HepG2 (cell line): ENCODE results near the gene RERE. TPM values are rescaled to one million over a fixed set of nuclear protein-coding genes. Genes with fewer than 3 reads are reported as not detected.
A peak's percentile ranks its signal among the peaks of the same experiment; 100 is the strongest.

Source experiments
- ATAC-seq: fragments of 200-7000 bp; cut with Tn5 transposase; 3 replicates; pipeline ENCODE4 v1.9.1; 2020; ENCODE audit warnings: mild to moderate bottlenecking, moderate library complexity
- BruUV-seq: library from RNA; stranded (reverse); fragments of 400-500 nt; replicated peaks from 2 replicates; lab custom pipeline; 2021; lab: Mats Ljungman, UMichigan
- CTCF ChIA-PET: fragments of 300-600 bp; formaldehyde crosslinking; extraction: SDS; loops from one replicate; lab custom pipeline; 2021; ENCODE audit warnings: low total read pairs, inconsistent platforms, low intra/inter-chr PET ratio; lab: Yijun Ruan, JAX
- POLR2A ChIA-PET: fragments of 350-600 bp; sonication (Branson Sonifier 250); formaldehyde crosslinking; loops from one replicate; lab custom pipeline; 2020; ENCODE audit warnings: antibody characterized with exemption, inconsistent platforms; lab: Yijun Ruan, JAX
- DNase-seq: peaks from one replicate; pipeline ENCODE4 v3.0.0-alpha.2; 2015; ENCODE audit warnings: low spot score
- FAIRE-seq: peaks from 3 replicates; lab custom pipeline; 2011; peaks lifted over from hg19 to GRCh38; lab: Jason Lieb, UNC
- H2AFZ ChIP-seq: one replicate; pipeline ENCODE4 v1.6.1; 2011; ENCODE audit warnings: low read length, inconsistent platforms
- H3K27ac ChIP-seq: fragments of 300-600 bp; 3 replicates; pipeline ENCODE4 v1.8.0; 2011; ENCODE audit warnings: mixed run types, mild to moderate bottlenecking, mixed read lengths, low read length, inconsistent platforms; ENCODE audit not compliant: insufficient read depth; ENCODE audit errors: extremely low read length
- H3K27me3 ChIP-seq, 2 experiments: fragments of 200-600 bp in 1 of 2; 2 replicates in 1 of 2; 3 replicates in 1 of 2; pipeline versions ENCODE4 v1.6.0 to v1.8.0; 2011; ENCODE audit warnings: low read length in 2 of 2, mild to moderate bottlenecking in 2 of 2, moderate library complexity in 2 of 2, inconsistent platforms in 1 of 2; ENCODE audit not compliant: insufficient read depth in 2 of 2, control insufficient read depth in 1 of 2
- H3K36me3 ChIP-seq, 2 experiments: fragments of 200-600 bp in 1 of 2; replicated peaks in 1 of 2; 2 replicates in 1 of 2; 3 replicates in 1 of 2; pipeline versions ENCODE4 v1.5.1 to v1.8.0; 2011; ENCODE audit warnings: low read length in 2 of 2, inconsistent platforms in 1 of 2; ENCODE audit not compliant: insufficient read depth in 2 of 2, control insufficient read depth in 1 of 2
- H3K4me1 ChIP-seq: 2 replicates; pipeline ENCODE4 v1.5.1; 2012; ENCODE audit warnings: low read length, inconsistent platforms; ENCODE audit not compliant: insufficient read depth
- H3K4me2 ChIP-seq: 2 replicates; pipeline ENCODE4 v1.6.0; 2011; ENCODE audit warnings: low read depth, low read length, inconsistent platforms
- H3K4me3 ChIP-seq, 3 experiments: fragments of 200-600 bp in 1 of 3; sonication (generic), shearing (Covaris generic) in 1 of 3; replicated peaks in 1 of 3; 2 replicates each; pipeline ENCODE4 v1.5.1; 2011 to 2016; ENCODE audit warnings: low read length in 3 of 3, inconsistent platforms in 2 of 3, low read depth in 2 of 3, mild to moderate bottlenecking in 2 of 3, control low read depth in 1 of 3, mixed read lengths in 1 of 3; ENCODE audit not compliant: insufficient read depth in 1 of 3
- H3K79me2 ChIP-seq: one replicate; pipeline ENCODE4 v1.6.1; 2011; ENCODE audit warnings: low read length, inconsistent platforms; ENCODE audit not compliant: insufficient read depth
- H3K9ac ChIP-seq: 2 replicates; pipeline ENCODE4 v1.6.0; 2011; ENCODE audit warnings: mild to moderate bottlenecking, low read depth, low read length, inconsistent platforms; ENCODE audit not compliant: insufficient read depth
- H3K9me3 ChIP-seq: 2 replicates; pipeline ENCODE4 v1.5.1; 2012; ENCODE audit warnings: mild to moderate bottlenecking, low read length
- H4K20me1 ChIP-seq: 2 replicates; pipeline ENCODE4 v1.6.0; 2011; ENCODE audit warnings: inconsistent platforms, mild to moderate bottlenecking, low read length, moderate library complexity; ENCODE audit not compliant: insufficient read depth
- BRD4 ChIP-seq: sonication (generic); formaldehyde crosslinking; IDR thresholded peaks from 2 replicates; pipeline ENCODE4 v1.4.0; 2020; ENCODE audit warnings: missing genetic modification reagents
- HMGXB4 ChIP-seq, 2 experiments: sonication (generic) in 1 of 2; formaldehyde crosslinking in 1 of 2; IDR thresholded peaks; 2 replicates each; pipeline versions ENCODE4 v1.4.0 to v1.6.1; 2018 to 2020; ENCODE audit warnings: missing genetic modification reagents in 2 of 2, borderline replicate concordance in 1 of 2, low read depth in 1 of 2, mild to moderate bottlenecking in 1 of 2, missing biosample characterization in 1 of 2
- MAZ ChIP-seq, 2 experiments: sonication (generic) in 1 of 2; formaldehyde crosslinking in 1 of 2; IDR thresholded peaks; 2 replicates each; pipeline versions ENCODE4 v1.5.0 to v1.6.1; 2012 to 2020; ENCODE audit warnings: low read depth in 2 of 2, mild to moderate bottlenecking in 2 of 2, borderline replicate concordance in 1 of 2, improper control_type of control experiment in 1 of 2, low read length in 1 of 2, missing genetic modification reagents in 1 of 2, moderate library complexity in 1 of 2
- RFXANK ChIP-seq: IDR thresholded peaks from 2 replicates; pipeline ENCODE4 v1.6.1; 2016
- SRSF1 ChIP-seq: fragments of 200-400 bp; formaldehyde crosslinking; optimal IDR thresholded peaks from 2 replicates; pipeline ENCODE3; 2017; ENCODE audit warnings: mild to moderate bottlenecking, low read depth, low read length, moderate library complexity
- SSRP1 ChIP-seq: IDR thresholded peaks from 2 replicates; pipeline ENCODE4 v1.6.1; 2016; ENCODE audit warnings: control low read depth
- ZNF160 ChIP-seq: sonication (generic); formaldehyde crosslinking; IDR thresholded peaks from 2 replicates; pipeline ENCODE4 v1.8.0; 2022; ENCODE audit warnings: mild to moderate bottlenecking, inconsistent platforms, missing genetic modification reagents
- ZNF550 ChIP-seq: sonication (generic); formaldehyde crosslinking; IDR thresholded peaks from 2 replicates; pipeline ENCODE4 v1.4.0; 2020; ENCODE audit warnings: mild to moderate bottlenecking, missing genetic modification reagents, borderline replicate concordance
- ZNF616 ChIP-seq: sonication (generic); formaldehyde crosslinking; IDR thresholded peaks from 2 replicates; pipeline ENCODE4 v1.5.0; 2020; ENCODE audit warnings: low read depth, mild to moderate bottlenecking, missing genetic modification reagents
- ZNF777 ChIP-seq: sonication (generic); formaldehyde crosslinking; IDR thresholded peaks from 2 replicates; pipeline ENCODE4 v1.4.0; 2020; ENCODE audit warnings: missing genetic modification reagents
- WGBS: methylation state at CpG from one replicate; pipeline ENCODE4 v1.1.6; 2017; ENCODE audit warnings: low lambda C conversion rate; 5-methylcytosine and 5-hydroxymethylcytosine counted together
- in situ Hi-C: cut with HindIII; loops from 2 replicates; pipeline ENCODE4 v1.10.0; 2017; ENCODE audit warnings: low pct_unique_long_range_greater_than_20kb; ENCODE audit not compliant: extremely low pct_ligation_motif_present
- intact Hi-C: fragments of 100-400 bp; cut with micrococcal nuclease; formaldehyde crosslinking; loops from one replicate; pipeline ENCODE4 v1.10.0; 2022; ENCODE audit not compliant: unreplicated experiment
- polyA plus RNA-seq, 8 experiments: library from polyadenylated mRNA; depleted of rRNA in 3 of 8; stranded (reverse) in 7 of 8; unstranded in 1 of 8; fragments of >200 nt; fragmentation: Illumina TruSeq in 4 of 8; extraction: Trizol in 4 of 8; gene quantifications; 2 replicates each; pipeline versions ENCODE4 v1.2.1 to v1.2.3, GENCODE V29; 2011 to 2016; ENCODE audit warnings: low read depth in 4 of 8, missing spikeins in 1 of 8, mixed read lengths in 1 of 8; ENCODE audit not compliant: insufficient read depth in 1 of 8
- total RNA-seq, 5 experiments: library from RNA; depleted of rRNA; stranded (reverse); fragments of >200 nt; fragmentation: Illumina TruSeq; extraction: Trizol; gene quantifications; 2 replicates each; pipeline ENCODE4 v1.2.3, GENCODE V29; 2016; ENCODE audit warnings: low read depth in 1 of 5

RERE gene
- total and polyA plus RNA-seq, 2 of the 13 experiments (the other 11 are each of a cell fraction or from before 2014, with no cell fraction given) = 18.3 to 21.9 TPM

DNA sequence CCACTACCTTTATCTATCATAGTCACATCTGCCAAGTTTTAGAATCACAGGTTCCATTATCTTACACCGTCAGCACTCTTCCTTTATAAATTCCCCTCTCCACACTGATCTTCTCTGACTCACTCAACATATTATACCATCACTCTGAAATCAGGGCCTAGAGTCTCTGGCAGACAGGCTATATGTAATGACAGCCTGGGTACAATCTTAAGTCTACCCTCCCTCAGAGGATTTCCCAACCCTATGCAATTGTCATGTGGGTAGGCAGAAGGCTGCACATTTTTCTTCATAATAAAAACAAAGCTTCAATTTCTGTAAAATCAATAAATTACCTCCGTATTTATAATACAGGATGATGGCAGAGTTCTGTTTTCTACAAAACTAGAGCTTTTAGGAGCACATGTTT is 138.0 kb downstream of the RERE start:
- 0 out of 6 replicates have a peak overlapping the region, but pooled peaks of 1 of the 3 experiments have one; percentile 67 for H3K4me3 ChIP-seq
- no peaks in the 10 kb centered on the region for H3K36me3 ChIP-seq
- peaks cover 32% of the 10 kb centered on the region for H4K20me1 ChIP-seq
- FAIRE-seq (no peak), ATAC-seq (no peak), DNase-seq (no peak)
- 84% methylated on average over 2 of the region's 2 CpGs for WGBS
- in situ Hi-C loops (no loop called here), intact Hi-C loops (no loop called here)
- CTCF ChIA-PET = no interaction called here
- H2AFZ ChIP-seq = no peak overlapping the region
- no peaks in the 10 kb centered on the region; a peak in 1 of 5 replicates for H3K27me3 ChIP-seq
- no peak overlapping the region for H3K9ac ChIP-seq
- POLR2A ChIA-PET = interaction anchor here (2.1 kb wide), 1 partner anchor 25 kb away, joined by 8 read pairs; no protein-coding TSS in a partner anchor
- no TSS peak for BruUV-seq
- H3K79me2 ChIP-seq = peaks cover 99% of the 10 kb centered on the region
- H3K27ac ChIP-seq = peak overlapping the region; percentile 8
- TF ChIP-seq MAZ (IDR thresholded peaks at IDR 0.05; ENCODE audit: borderline replicate concordance, low read depth, low read length) (no peak), MAZ (CRISPR knock-in tag; IDR thresholded peaks at IDR 0.05; ENCODE audit: low read depth) (no peak), ZNF550 (no peak), ZNF160 (CRISPR knock-in tag) (no peak), RFXANK (no peak), ZNF777 (CRISPR knock-in tag) (no peak), ZNF616 (CRISPR knock-in tag) (no peak), SRSF1 (no peak), BRD4 (CRISPR knock-in tag) (no peak), HMGXB4 (CRISPR knock-in tag; IDR thresholded peaks at IDR 0.05; ENCODE audit: borderline replicate concordance in 1 of 2, low read depth in 1 of 2) (no peak), SSRP1 (CRISPR knock-in tag) (no peak)
- peaks cover 82% of the 10 kb centered on the region for H3K4me1 ChIP-seq
- H3K9me3 ChIP-seq = no peaks in the 10 kb centered on the region
- H3K4me2 ChIP-seq = no peak overlapping the region; the same call in 1 of the 2 replicates
